ENCODE results near the gene CACNA1E. TPM values are rescaled to one million over a fixed set of nuclear protein-coding genes. Genes with fewer than 3 reads are reported as not detected.

CACNA1E gene
- total and polyA plus RNA-seq, 2 of the 4 experiments (the other 2 are of a cell fraction): not detected

GRCh38 chr1:181647314-181648035 is 164.2 kb downstream of the CACNA1E start:
- H3K36me3 ChIP-seq (ENCODE audit: control insufficient read depth, insufficient read depth, low read length): no peaks in the 10 kb centered on the region

More at GRCh38 chr1:181647314-181648035, 164.2 kb downstream of the CACNA1E start:
- no peak overlapping the region for H3K4me3 ChIP-seq (ENCODE audit: insufficient read depth, low read depth, low read length)
- H4K8ac ChIP-seq (ENCODE audit: low read depth in 2 of 2, low read length in 2 of 2): no peak overlapping the region
- H3K27me3 ChIP-seq (ENCODE audit: control insufficient read depth, insufficient read depth, low read length): no peaks in the 10 kb centered on the region
- no peak overlapping the region for H2BK120ac ChIP-seq (ENCODE audit: low read depth, low read length)
- H3K9me3 ChIP-seq (ENCODE audit: control insufficient read depth, insufficient read depth, low read length): peaks cover 4% of the 10 kb centered on the region; the same call in 1 of the 2 replicates
- H2BK15ac ChIP-seq (ENCODE audit: low read depth, low read length): no peak overlapping the region
- no peak overlapping the region for H3K4me2 ChIP-seq (ENCODE audit: low read depth, low read length)
- no peaks in the 10 kb centered on the region for H3K79me1 ChIP-seq (ENCODE audit: low read depth in 1 of 2, low read length in 2 of 2)
- no peak overlapping the region for H2AK9ac ChIP-seq (replicated peaks; ENCODE audit: low read depth, low read length, poor library complexity)
- POLR2A ChIA-PET (ENCODE audit: unreplicated experiment): no interaction called here
- H2BK20ac ChIP-seq (ENCODE audit: low read depth, low read length): no peak overlapping the region
- H2AFZ ChIP-seq (replicated peaks; ENCODE audit: low read length, poor library complexity): no peak overlapping the region
- H2AK5ac ChIP-seq (ENCODE audit: low read depth, low read length): no peak overlapping the region
- dilution Hi-C loops (cut with HindIII; ENCODE audit: low sequenced_read_pairs, unreplicated experiment): no loop called here
- H3K14ac ChIP-seq (replicated peaks; ENCODE audit: low read depth, low read length): no peak overlapping the region
- no peak overlapping the region for H2BK5ac ChIP-seq (ENCODE audit: low read depth, low read length, poor library complexity, severe bottlenecking)
- TF ChIP-seq MAZ (IDR thresholded peaks at IDR 0.05; ENCODE audit: borderline replicate concordance, low read depth, low read length): no peak
- no peak for TF ChIP-seq MAFK (IDR thresholded peaks at IDR 0.05; ENCODE audit: low read depth, low read length)
- no peak for TF ChIP-seq USF2 (IDR thresholded peaks at IDR 0.05; ENCODE audit: low read depth, low read length)
- TF ChIP-seq BHLHE40 (IDR thresholded peaks at IDR 0.05; ENCODE audit: low read depth, low read length): no peak
- no peak for TF ChIP-seq CHD1 (IDR thresholded peaks at IDR 0.05; ENCODE audit: low read depth, low read length)
- no peak for TF ChIP-seq POLR2A (IDR thresholded peaks at IDR 0.05; ENCODE audit: low read depth, low read length)
- TF ChIP-seq NFE2L2 (IDR thresholded peaks at IDR 0.05; ENCODE audit: low read depth, low read length): no peak
- no peak for TF ChIP-seq CEBPB (IDR thresholded peaks at IDR 0.05; ENCODE audit: low read depth, low read length)
- TF ChIP-seq CTCF (conservative IDR thresholded peaks at IDR 0.05; ENCODE audit: low read depth, low read length): no peak
- no peak for TF ChIP-seq MXI1 (IDR thresholded peaks at IDR 0.05; ENCODE audit: borderline replicate concordance, low read depth, low read length)
- TF ChIP-seq RCOR1 (IDR thresholded peaks at IDR 0.05; ENCODE audit: insufficient replicate concordance, low read length): no peak
- no peak for TF ChIP-seq SMC3 (IDR thresholded peaks at IDR 0.05; ENCODE audit: low read depth, low read length)
- no peak for TF ChIP-seq RAD21 (IDR thresholded peaks at IDR 0.05; ENCODE audit: low read length)
- no peak for TF ChIP-seq ELK1 (IDR thresholded peaks at IDR 0.05; ENCODE audit: borderline replicate concordance, low read depth, low read length)
- TF ChIP-seq RFX5 (IDR thresholded peaks at IDR 0.05; ENCODE audit: low read depth, low read length): no peak
- TF ChIP-seq FOS (IDR thresholded peaks at IDR 0.05; ENCODE audit: low read depth, low read length): no peak
- no peaks in the 10 kb centered on the region for H3K9me1 ChIP-seq (ENCODE audit: insufficient read depth, low read length)
- DNase-seq (no peak), ATAC-seq (ENCODE audit: low read depth) (no peak)
- no peak overlapping the region for H3K18ac ChIP-seq (ENCODE audit: low read depth, low read length)
- in situ Hi-C loops (cut with MboI; ENCODE audit: low sequenced_read_pairs): no loop called here
- no peaks in the 10 kb centered on the region for H3K4me1 ChIP-seq (ENCODE audit: control insufficient read depth, insufficient read depth, low read length)
- no peak overlapping the region for H4K5ac ChIP-seq (ENCODE audit: low read depth, low read length)
- no peak overlapping the region for H3K4ac ChIP-seq (ENCODE audit: low read depth, low read length)
- no peak overlapping the region for H3K23ac ChIP-seq (ENCODE audit: low read depth, low read length)
- intact Hi-C loops (cut with micrococcal nuclease): no loop called here
- no peaks in the 10 kb centered on the region for H4K20me1 ChIP-seq (ENCODE audit: insufficient read depth, low read length)
- no peak overlapping the region for H3K9ac ChIP-seq (ENCODE audit: low read depth, low read length)
- H4K91ac ChIP-seq (ENCODE audit: insufficient read depth, low read depth, low read length): no peak overlapping the region
- no peak overlapping the region for H3K56ac ChIP-seq (ENCODE audit: extremely low read depth, insufficient read depth, low read length)
- no TSS peak for BruUV-seq (replicated peaks)
- H3K27ac ChIP-seq (ENCODE audit: insufficient read depth, low read length): no peak overlapping the region
- 23% methylated on average over 3 of the region's 11 CpGs; no CpG with 5 or more reads in 1 of the 2 experiments for WGBS, 2 experiments (ENCODE audit: extremely low coverage in 2 of 2, insufficient read length in 1 of 2)
- CTCF ChIA-PET: no interaction called here

Data from IMR-90 (cell line).